Psoas muscle (tissue), 8 donors: ENCODE results near the gene FGFR3. TPM values are rescaled to one million over a fixed set of nuclear protein-coding genes. Genes with fewer than 3 reads are reported as not detected.

Experiments
- ATAC-seq, 4 donors: fragments of 200-7000 bp; cut with Tn5 transposase; one replicate each; pipeline ENCODE4 v1.9.1; 2020; ENCODE audit warnings: moderate library complexity in 3 of 4, mild to moderate bottlenecking in 2 of 4
- DNase-seq, 2 donors: peaks; one replicate each; pipeline ENCODE4 v3.0.0-alpha.2; 2020
- H3K27ac ChIP-seq: fragments of 200-600 bp; one replicate; pipeline ENCODE4 v1.8.0; 2022
- H3K27me3 ChIP-seq, 3 donors: fragments of 200-600 bp in 1 of 3; one replicate each; pipeline versions ENCODE4 v1.6.1 to v1.8.0; 2013 to 2022; ENCODE audit warnings: low read length in 2 of 3, mild to moderate bottlenecking in 2 of 3, moderate library complexity in 1 of 3; ENCODE audit not compliant: insufficient read depth in 3 of 3
- H3K36me3 ChIP-seq, 2 donors: fragments of 200-600 bp in 1 of 2; one replicate each; pipeline versions ENCODE4 v1.6.1 to v1.8.0; 2013 to 2022; ENCODE audit warnings: low read depth in 1 of 2, mild to moderate bottlenecking in 1 of 2, moderate library complexity in 1 of 2; ENCODE audit not compliant: insufficient read depth in 1 of 2
- H3K4me1 ChIP-seq: fragments of 200-600 bp; one replicate; pipeline ENCODE4 v1.8.0; 2022
- H3K4me3 ChIP-seq: fragments of 200-600 bp; one replicate; pipeline ENCODE4 v1.8.0; 2022; ENCODE audit warnings: mild to moderate bottlenecking
- H3K9me3 ChIP-seq: fragments of 200-600 bp; one replicate; pipeline ENCODE4 v1.8.0; 2022
- CTCF ChIP-seq: fragments of 200-600 bp; IDR thresholded peaks from one replicate; pipeline ENCODE4 v1.8.0; 2022; ENCODE audit warnings: antibody characterized with exemption
- WGBS, 3 donors: extraction: QIAGEN DNeasy Blood & Tissue Kit; methylation state at CpG; one replicate each; pipeline versions ENCODE4 v1.1.6 to v1.1.7; 2013; 5-methylcytosine and 5-hydroxymethylcytosine counted together
- intact Hi-C, 2 donors: fragments of 100-400 bp; cut with DNase I; formaldehyde crosslinking; loops; one replicate each; pipeline versions ENCODE4 v1.11.0 to v1.14.2; 2022
- polyA plus RNA-seq, 3 donors: library from polyadenylated mRNA; stranded (reverse); fragments of 200-250 nt; gene quantifications; one replicate each; pipeline ENCODE4 v1.2.3, GENCODE V29; 2013
- total RNA-seq, 4 donors: library from RNA; stranded (reverse); fragmentation: NEBNext Ultra II Directional in 2 of 4; extraction: Animal tissue kit (Norgen Biotek cat#: 25700) in 2 of 4; gene quantifications; one replicate each; pipeline versions ENCODE4 v1.2.1 to v1.2.4, GENCODE V29; 2021 to 2023
- donor health status: healthy with polysubstance abuse.
- donor health status: DM: no; HTN: no; CAD: no; lungs with moderate emphysema.
- donor health status: Bipolar disorder and iron deficiency.
- donor health status: healthy.
- donor health status: DM: yes; HTN: yes; CAD: no.
- donor health status: DM: no; HTN: no; CAD: no.
- donor health status: DM: no; HTN: no; CAD: no.
- donor health status: DM: yes; HTN: yes; CAD: no.

Gene FGFR3
- total and polyA plus RNA-seq, 7 donors, result 0.17 to 1.1 (median 0.30) TPM

- Histone ChIP-seq H3K4me1 (peaks cover 11% of the 10 kb centered on the region), H3K27ac (no peak overlapping the region), H3K9me3 (no peaks in the 10 kb centered on the region), H3K27me3 (peaks cover 0 to 78% (median 27%) of the 10 kb centered on the region in 3 donors), H3K36me3 (no peaks in the 10 kb centered on the region), H3K4me3 (no peak overlapping the region)
- 56 to 72% (median 64%) methylated on average over 14 to 16 of the region's 16 CpGs for WGBS, 3 donors
- intact Hi-C loops, result no loop called here
- DNase-seq (no peak), ATAC-seq (no peak)
- TF ChIP-seq CTCF, result no peak
Observed at GRCh38 chr4:1797298-1797860, 4.3 kb downstream of the FGFR3 start.

GRCh38 chr4:1797861-1798579 lies 4.9 kb downstream of the FGFR3 start:
- H3K27ac ChIP-seq, result no peak overlapping the region
- 67 to 74% (median 69%) methylated on average over 19 to 27 of the region's 27 CpGs for WGBS, 3 donors
- no peak overlapping the region for H3K4me3 ChIP-seq
- DNase-seq (no peak), ATAC-seq (no peak)
- no peak for TF ChIP-seq CTCF
- intact Hi-C loops, result no loop called here
- H3K9me3 ChIP-seq, result no peaks in the 10 kb centered on the region
- peaks cover 11% of the 10 kb centered on the region for H3K4me1 ChIP-seq
- peaks cover 0 to 74% (median 29%) of the 10 kb centered on the region in 3 donors for H3K27me3 ChIP-seq
- H3K36me3 ChIP-seq, result no peaks in the 10 kb centered on the region

DNA sequence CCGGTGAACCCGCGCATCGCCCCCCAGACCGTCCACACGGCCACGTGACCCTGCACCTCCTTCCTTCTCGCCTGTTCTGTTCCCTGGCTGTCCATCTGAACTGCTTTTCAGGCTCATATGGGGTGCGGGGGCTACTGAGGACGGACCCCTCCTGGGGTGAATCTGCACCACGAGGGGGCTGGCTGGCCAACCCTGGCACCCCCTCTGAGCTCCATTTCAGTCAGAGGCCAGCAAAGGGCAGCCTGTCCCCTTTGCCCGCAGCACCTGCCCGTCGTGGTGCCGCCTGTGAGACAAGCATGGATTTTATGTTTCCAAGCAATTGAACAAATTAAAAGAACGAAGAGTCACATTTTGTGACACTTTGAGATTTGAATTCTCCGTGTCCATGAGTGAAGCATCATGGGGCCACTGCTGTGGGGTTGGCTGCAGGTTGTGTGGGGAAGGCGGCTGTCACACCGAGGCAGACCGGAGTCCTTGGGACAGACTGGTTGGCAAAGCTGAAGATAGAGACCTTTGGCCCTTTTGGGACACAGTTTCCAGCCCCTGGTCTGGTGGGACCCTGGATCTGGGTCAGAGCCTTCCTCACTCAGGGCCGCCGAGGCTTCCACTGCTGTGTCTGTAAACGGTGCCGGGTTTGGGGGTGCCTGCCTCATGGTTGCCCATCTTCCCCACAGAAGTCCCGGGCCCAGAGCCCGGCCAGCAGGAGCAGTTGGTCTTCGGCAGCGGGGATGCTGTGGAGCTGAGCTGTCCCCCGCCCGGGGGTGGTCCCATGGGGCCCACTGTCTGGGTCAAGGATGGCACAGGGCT lies 5.7 kb downstream of the FGFR3 start:
- TF ChIP-seq CTCF, result no peak
- no peaks in the 10 kb centered on the region for H3K36me3 ChIP-seq
- no peaks in the 10 kb centered on the region for H3K9me3 ChIP-seq
- H3K4me3 ChIP-seq, result no peak overlapping the region
- ATAC-seq (no peak), DNase-seq (no peak)
- intact Hi-C loops, result no loop called here
- WGBS, 3 donors, result 84 to 85% (median 85%) methylated on average over 25 to 30 of the region's 30 CpGs
- peaks cover 0 to 73% (median 26%) of the 10 kb centered on the region in 3 donors for H3K27me3 ChIP-seq
- H3K4me1 ChIP-seq, result peaks cover 11% of the 10 kb centered on the region
- H3K27ac ChIP-seq, result no peak overlapping the region

DNA sequence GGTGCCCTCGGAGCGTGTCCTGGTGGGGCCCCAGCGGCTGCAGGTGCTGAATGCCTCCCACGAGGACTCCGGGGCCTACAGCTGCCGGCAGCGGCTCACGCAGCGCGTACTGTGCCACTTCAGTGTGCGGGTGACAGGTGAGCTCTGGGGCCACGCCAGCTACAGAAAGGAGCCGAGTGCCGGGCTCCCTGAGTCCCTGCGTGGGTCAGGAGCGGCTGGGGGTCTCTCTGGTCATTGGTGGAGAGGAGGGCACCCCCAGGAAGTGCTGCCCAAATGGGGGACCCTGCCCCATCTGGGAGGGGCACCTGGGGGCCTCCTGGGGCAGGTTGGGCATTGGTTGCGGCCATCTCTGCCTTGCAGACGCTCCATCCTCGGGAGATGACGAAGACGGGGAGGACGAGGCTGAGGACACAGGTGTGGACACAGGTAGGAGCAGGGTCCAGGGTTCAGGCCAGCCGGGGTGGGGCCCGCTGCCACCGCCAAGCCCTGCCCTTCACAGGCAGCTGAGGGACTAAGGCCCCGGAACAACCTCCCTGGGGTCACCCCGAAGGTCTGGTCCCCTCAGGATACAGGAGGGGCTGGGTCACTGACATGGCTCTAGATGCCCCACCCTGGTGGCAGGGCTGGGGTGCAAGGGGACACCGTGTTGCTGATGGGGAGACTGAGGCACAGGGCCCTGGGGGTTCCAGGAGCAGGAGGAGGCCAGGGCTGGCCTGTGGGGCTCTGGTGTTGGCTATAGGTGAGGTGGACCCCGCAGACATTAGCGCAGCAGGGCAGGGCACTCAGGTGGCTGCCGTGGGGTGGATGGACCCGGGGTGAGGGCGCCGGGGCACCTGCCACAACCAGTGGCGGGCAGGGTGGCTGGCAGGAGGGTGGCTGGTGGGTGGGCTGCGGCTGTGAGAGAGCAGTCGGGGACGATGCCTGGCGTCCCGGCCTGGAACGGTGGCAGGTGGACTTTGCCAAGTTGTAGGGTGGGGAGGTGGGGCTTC lies 6.6 kb downstream of the FGFR3 start:
- Histone ChIP-seq H3K4me3 (no peak overlapping the region), H3K9me3 (no peaks in the 10 kb centered on the region), H3K36me3 (no peaks in the 10 kb centered on the region), H3K4me1 (peaks cover 5% of the 10 kb centered on the region), H3K27ac (no peak overlapping the region), H3K27me3 (peaks cover 0 to 64% (median 19%) of the 10 kb centered on the region in 3 donors)
- intact Hi-C loops, result no loop called here
- DNase-seq (no peak), ATAC-seq (no peak)
- no peak for TF ChIP-seq CTCF
- WGBS, 3 donors, result 91 to 92% (median 91%) methylated on average over 33 to 41 of the region's 41 CpGs
